GM10248 (cell line): ENCODE results near the gene KLRG1.

Experiments
- CTCF ChIA-PET: fragments of 300-600 bp; sonication (Branson Sonifier 250); formaldehyde crosslinking; extraction: SDS; loops from one replicate; lab custom pipeline; 2021; ENCODE audit warnings: antibody characterized with exemption; lab: Yijun Ruan, JAX
- POLR2A ChIA-PET: fragments of 350-650 bp; sonication (Branson Sonifier 250); formaldehyde crosslinking; extraction: SDS; loops from one replicate; lab custom pipeline; 2020; ENCODE audit warnings: antibody characterized with exemption; lab: Yijun Ruan, JAX
- DNase-seq: peaks from one replicate; pipeline ENCODE4 v3.0.0; 2012; ENCODE audit errors: extremely low spot score
- TF ChIP-seq, protein P1 (sequence below): IDR thresholded peaks from 2 replicates; pipeline ENCODE4 v1.5.1; 2012; ENCODE audit warnings: mild to moderate bottlenecking, low read depth; ENCODE audit errors: extremely low read depth, missing control alignments, control extremely low read depth

The KLRG1 gene

GRCh38 chr12:8989413-8989812, at the start of gene KLRG1:
Gene KLRG1, plus strand, starts transcription at chr12:8989546. Its CDS starts 90 bp downstream, at chr12:8989636.
- DNase-seq: no peak
- CTCF ChIA-PET: interaction anchor here (0.6 kb wide), 1 partner anchor 253 kb away, joined by 3 read pairs; no protein-coding TSS in a partner anchor
- POLR2A ChIA-PET: no interaction called here
- TF ChIP-seq, protein P1, sequence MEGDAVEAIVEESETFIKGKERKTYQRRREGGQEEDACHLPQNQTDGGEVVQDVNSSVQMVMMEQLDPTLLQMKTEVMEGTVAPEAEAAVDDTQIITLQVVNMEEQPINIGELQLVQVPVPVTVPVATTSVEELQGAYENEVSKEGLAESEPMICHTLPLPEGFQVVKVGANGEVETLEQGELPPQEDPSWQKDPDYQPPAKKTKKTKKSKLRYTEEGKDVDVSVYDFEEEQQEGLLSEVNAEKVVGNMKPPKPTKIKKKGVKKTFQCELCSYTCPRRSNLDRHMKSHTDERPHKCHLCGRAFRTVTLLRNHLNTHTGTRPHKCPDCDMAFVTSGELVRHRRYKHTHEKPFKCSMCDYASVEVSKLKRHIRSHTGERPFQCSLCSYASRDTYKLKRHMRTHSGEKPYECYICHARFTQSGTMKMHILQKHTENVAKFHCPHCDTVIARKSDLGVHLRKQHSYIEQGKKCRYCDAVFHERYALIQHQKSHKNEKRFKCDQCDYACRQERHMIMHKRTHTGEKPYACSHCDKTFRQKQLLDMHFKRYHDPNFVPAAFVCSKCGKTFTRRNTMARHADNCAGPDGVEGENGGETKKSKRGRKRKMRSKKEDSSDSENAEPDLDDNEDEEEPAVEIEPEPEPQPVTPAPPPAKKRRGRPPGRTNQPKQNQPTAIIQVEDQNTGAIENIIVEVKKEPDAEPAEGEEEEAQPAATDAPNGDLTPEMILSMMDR: no peak

- ChIA-PET POLR2A (no interaction called here), CTCF (no interaction called here)
- TF ChIP-seq, protein P1: no peak
- no peak for DNase-seq
These were observed 47.5 kb upstream of the KLRG1 start for GRCh38 chr12:8941691-8942478.

DNA sequence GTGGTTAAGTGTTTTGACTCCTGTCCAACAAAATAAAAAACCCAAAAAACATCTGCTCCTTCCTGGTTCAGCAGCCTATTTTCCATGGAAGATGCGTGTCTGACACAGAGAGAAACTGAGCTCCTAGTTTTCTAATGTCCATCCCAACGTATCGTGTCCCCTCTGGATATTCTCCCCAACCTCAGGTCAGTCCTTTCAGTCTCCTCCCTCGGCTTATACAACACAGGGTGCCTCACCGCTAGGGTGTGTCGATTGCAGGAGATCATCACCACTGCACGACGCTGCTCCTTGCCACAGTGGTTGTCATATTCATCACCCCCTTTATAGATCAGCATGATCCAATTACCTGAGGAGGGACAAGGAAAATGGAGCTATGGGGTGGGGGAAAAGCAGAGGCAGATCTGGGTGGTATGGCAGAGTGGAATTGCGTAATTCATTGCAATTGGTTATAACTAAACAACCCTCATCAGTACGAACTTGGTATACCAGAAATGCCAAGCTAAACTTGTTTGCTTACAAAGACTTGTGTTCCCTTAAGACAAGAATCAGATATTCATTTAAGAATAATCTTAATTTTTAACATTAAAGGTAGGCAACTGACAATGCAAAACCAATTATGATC, 45.7 kb upstream of the KLRG1 start:
- ChIA-PET CTCF (interaction anchor here (1.0 to 5.1 kb wide), 3 partner anchors 26 to 897 kb away, joined by 3 to 23 read pairs (median 3); no protein-coding TSS in a partner anchor), POLR2A (no interaction called here)
- DNase-seq: no peak
- TF ChIP-seq, protein P1: no peak

- ChIA-PET POLR2A (no interaction called here), CTCF (interaction anchor here (1.0 to 5.1 kb wide), 7 partner anchors 9 to 289 kb away, joined by 3 to 23 read pairs (median 4); no protein-coding TSS in a partner anchor)
- TF ChIP-seq, protein P1: no peak
- no peak for DNase-seq
These were observed 42.6 kb upstream of the KLRG1 start for GRCh38 chr12:8946733-8947132.

GRCh38 chr12:8947737-8948136, 41.6 kb upstream of the KLRG1 start:
- TF ChIP-seq, protein P1: no peak
- POLR2A ChIA-PET: no interaction called here
- DNase-seq: no peak
- CTCF ChIA-PET: interaction anchor here (0.9 to 5.1 kb wide), 10 partner anchors 10 to 290 kb away, joined by 3 to 23 read pairs (median 4); no protein-coding TSS in a partner anchor

- DNase-seq: no peak
- TF ChIP-seq, protein P1: no peak
- POLR2A ChIA-PET: interaction anchor here (0.6 kb wide), 1 partner anchor 82 kb away, joined by 3 read pairs; no protein-coding TSS in a partner anchor
- CTCF ChIA-PET: interaction anchor here (0.7 to 3.7 kb wide), 25 partner anchors 10 to 300 kb away, joined by 3 to 25 read pairs (median 4); partner anchors contain the start of gene PHC1
These were observed 40.5 kb upstream of the KLRG1 start for GRCh38 chr12:8948701-8949341.
